H1 (cell line): Measurements from ENCODE around the gene DHDH. TPM values are rescaled to one million over a fixed set of nuclear protein-coding genes. Genes with fewer than 3 reads are reported as not detected.

Experiments used
- CTCF ChIA-PET: fragments of 300-600 bp; sonication (Branson Sonifier 250); formaldehyde crosslinking; loops from one replicate; lab custom pipeline; 2021; ENCODE audit not compliant: partially characterized antibody; lab: Charles Lee
- POLR2A ChIA-PET: fragments of 300-600 bp; sonication (Branson Sonifier 250); formaldehyde crosslinking; loops from one replicate; lab custom pipeline; 2021; ENCODE audit warnings: inconsistent platforms; ENCODE audit not compliant: partially characterized antibody; lab: Charles Lee
- DNase-seq, 2 experiments: peaks; one replicate each; pipeline versions ENCODE4 v3.0.0 to v3.0.0-alpha.2; 2010 to 2022; ENCODE audit warnings: low spot score in 2 of 2, low read depth in 1 of 2, mixed read lengths in 1 of 2
- FAIRE-seq: peaks from 2 replicates; lab custom pipeline; 2011; peaks lifted over from hg19 to GRCh38; lab: Jason Lieb, UNC
- H2AFZ ChIP-seq: 2 replicates; pipeline ENCODE4 v1.8.1; 2012; ENCODE audit warnings: low read length, inconsistent platforms
- H2AK5ac ChIP-seq: 2 replicates; pipeline ENCODE4 v1.6.1; 2013; ENCODE audit warnings: low read depth, low read length
- H2BK120ac ChIP-seq: replicated peaks from 2 replicates; pipeline ENCODE3; 2013; ENCODE audit warnings: low read depth, low read length, inconsistent platforms
- H2BK12ac ChIP-seq: 2 replicates; pipeline ENCODE4 v1.6.1; 2013; ENCODE audit warnings: low read depth, low read length
- H2BK15ac ChIP-seq: 2 replicates; pipeline ENCODE4 v1.6.1; 2013; ENCODE audit warnings: low read length
- H2BK20ac ChIP-seq: 2 replicates; pipeline ENCODE4 v1.6.1; 2013; ENCODE audit warnings: low read length
- H2BK5ac ChIP-seq: 2 replicates; pipeline ENCODE4 v1.6.1; 2013; ENCODE audit warnings: low read depth, low read length
- H3K14ac ChIP-seq: 2 replicates; pipeline ENCODE4 v1.6.1; 2013; ENCODE audit warnings: inconsistent platforms; ENCODE audit not compliant: insufficient read length
- H3K18ac ChIP-seq: 2 replicates; pipeline ENCODE4 v1.6.1; 2013; ENCODE audit warnings: low read length; ENCODE audit errors: extremely low read depth
- H3K23ac ChIP-seq: 2 replicates; pipeline ENCODE4 v1.6.1; 2013; ENCODE audit warnings: inconsistent platforms; ENCODE audit not compliant: insufficient read length
- H3K23me2 ChIP-seq: 2 replicates; pipeline ENCODE4 v1.6.1; 2013; ENCODE audit warnings: low read depth, low read length
- H3K27ac ChIP-seq: 2 replicates; pipeline ENCODE4 v1.6.1; 2011; ENCODE audit warnings: low read depth, low read length, inconsistent platforms
- H3K27me3 ChIP-seq, 4 experiments: replicated peaks in 1 of 4; 1 replicate in 1 of 4; 2 replicates in 3 of 4; pipeline versions ENCODE4 v1.6.1 to v1.8.1; 2011 to 2013; ENCODE audit warnings: low read length in 3 of 4, mild to moderate bottlenecking in 3 of 4, inconsistent platforms in 2 of 4, mixed read lengths in 2 of 4, moderate library complexity in 1 of 4; ENCODE audit not compliant: control insufficient read depth in 3 of 4, insufficient read depth in 3 of 4; ENCODE audit errors: extremely low read depth in 1 of 4
- H3K36me3 ChIP-seq, 4 experiments: 2 replicates each; pipeline versions ENCODE4 v1.6.1 to v1.8.1; 2011 to 2013; ENCODE audit warnings: mild to moderate bottlenecking in 4 of 4, low read length in 3 of 4, moderate library complexity in 2 of 4, control low read depth in 1 of 4, inconsistent platforms in 1 of 4; ENCODE audit not compliant: insufficient read depth in 4 of 4, control insufficient read depth in 2 of 4
- H3K4ac ChIP-seq: replicated peaks from 2 replicates; pipeline ENCODE3; 2013; ENCODE audit warnings: low read length, low read depth, mixed read lengths, inconsistent platforms; ENCODE audit not compliant: insufficient read length
- H3K4me1 ChIP-seq, 4 experiments: replicated peaks in 1 of 4; 1 replicate in 1 of 4; 2 replicates in 3 of 4; pipeline versions ENCODE4 v1.6.1 to v1.8.1; 2011 to 2013; ENCODE audit warnings: low read length in 3 of 4, inconsistent platforms in 2 of 4, mixed read lengths in 1 of 4; ENCODE audit not compliant: insufficient read depth in 4 of 4, control insufficient read depth in 3 of 4
- H3K4me2 ChIP-seq, 2 experiments: 2 replicates each; pipeline versions ENCODE4 v1.6.1 to v1.8.1; 2011 to 2013; ENCODE audit warnings: low read depth in 2 of 2, low read length in 2 of 2, control low read depth in 1 of 2, inconsistent platforms in 1 of 2, mild to moderate bottlenecking in 1 of 2; ENCODE audit not compliant: insufficient read depth in 1 of 2
- H3K4me3 ChIP-seq, 4 experiments: fragments of 200-600, 300-600 bp in 1 of 4; sonication (generic), shearing (Covaris generic), sonication (Bioruptor Twin) in 1 of 4; 2 replicates each; pipeline versions ENCODE4 v1.5.1 to v1.8.1; 2011 to 2016; ENCODE audit warnings: low read length in 4 of 4, low read depth in 3 of 4, control low read depth in 2 of 4, inconsistent platforms in 2 of 4, mild to moderate bottlenecking in 2 of 4, mixed read lengths in 1 of 4, moderate library complexity in 1 of 4; ENCODE audit not compliant: insufficient read depth in 2 of 4; ENCODE audit errors: extremely low read depth in 1 of 4
- H3K56ac ChIP-seq: replicated peaks from 2 replicates; pipeline ENCODE3; 2013; ENCODE audit warnings: low read depth, mild to moderate bottlenecking, mixed read lengths, low read length, inconsistent platforms; ENCODE audit not compliant: insufficient read length
- H3K79me1 ChIP-seq: 2 replicates; pipeline ENCODE4 v1.6.1; 2013; ENCODE audit warnings: low read depth, low read length, control low read depth
- H3K79me2 ChIP-seq, 2 experiments: 2 replicates each; pipeline versions ENCODE4 v1.6.1 to v1.8.1; 2012 to 2013; ENCODE audit warnings: low read length in 2 of 2, mild to moderate bottlenecking in 2 of 2, inconsistent platforms in 1 of 2; ENCODE audit not compliant: insufficient read depth in 2 of 2, control insufficient read depth in 1 of 2
- H3K9ac ChIP-seq, 4 experiments: replicated peaks in 1 of 4; 1 replicate in 1 of 4; 2 replicates in 3 of 4; pipeline versions ENCODE4 v1.6.1 to v1.8.1; 2011 to 2013; ENCODE audit warnings: low read depth in 3 of 4, low read length in 3 of 4, control low read depth in 2 of 4, mild to moderate bottlenecking in 2 of 4, moderate library complexity in 2 of 4, inconsistent platforms in 1 of 4; ENCODE audit errors: extremely low read depth in 1 of 4
- H3K9me3 ChIP-seq, 2 experiments: 2 replicates each; pipeline versions ENCODE4 v1.6.1 to v1.8.1; 2012 to 2013; ENCODE audit warnings: mild to moderate bottlenecking in 2 of 2, moderate library complexity in 2 of 2, control low read depth in 1 of 2, inconsistent platforms in 1 of 2, low read depth in 1 of 2, low read length in 1 of 2, mixed read lengths in 1 of 2; ENCODE audit not compliant: insufficient read depth in 2 of 2
- H4K20me1 ChIP-seq, 2 experiments: replicated peaks in 1 of 2; 2 replicates each; pipeline versions ENCODE3 to v1.8.1; 2011 to 2013; ENCODE audit warnings: inconsistent platforms in 2 of 2, low read length in 2 of 2, mild to moderate bottlenecking in 1 of 2; ENCODE audit not compliant: insufficient read depth in 2 of 2, control insufficient read depth in 1 of 2
- H4K5ac ChIP-seq: 2 replicates; pipeline ENCODE4 v1.6.1; 2013; ENCODE audit warnings: low read length, low read depth, mixed read lengths, inconsistent platforms; ENCODE audit not compliant: insufficient read length
- H4K8ac ChIP-seq: 2 replicates; pipeline ENCODE4 v1.8.0; 2013; ENCODE audit warnings: mild to moderate bottlenecking, moderate library complexity, low read length, inconsistent platforms; ENCODE audit not compliant: insufficient read depth; ENCODE audit errors: extremely low read depth
- H4K91ac ChIP-seq: replicated peaks from 2 replicates; pipeline ENCODE3; 2013; ENCODE audit warnings: low read length, mixed read lengths, inconsistent platforms; ENCODE audit not compliant: insufficient read length
- ATF2 ChIP-seq: IDR thresholded peaks from 2 replicates; pipeline ENCODE4 v1.6.1; 2012; ENCODE audit warnings: low read length, inconsistent platforms
- CREB1 ChIP-seq: IDR thresholded peaks from 2 replicates; pipeline ENCODE4 v1.6.1; 2012; ENCODE audit warnings: inconsistent platforms
- FOSL1 ChIP-seq: IDR thresholded peaks from 2 replicates; pipeline ENCODE4 v1.6.1; 2011; ENCODE audit warnings: mild to moderate bottlenecking, low read depth, low read length, moderate library complexity; ENCODE audit not compliant: insufficient read depth
- KDM5A ChIP-seq: fragments of 200-600 bp; IDR thresholded peaks from 2 replicates; pipeline ENCODE4 v1.7.1; 2012; ENCODE audit warnings: mild to moderate bottlenecking, low read length, inconsistent platforms, mixed read lengths
- POLR2A ChIP-seq, 2 experiments: IDR thresholded peaks; 1 replicate in 1 of 2; 2 replicates in 1 of 2; pipeline ENCODE4 v1.6.1; 2011; ENCODE audit warnings: low read depth in 2 of 2, low read length in 2 of 2, mild to moderate bottlenecking in 2 of 2; ENCODE audit errors: control extremely low read depth in 1 of 2
- POLR2AphosphoS5 ChIP-seq: IDR thresholded peaks from 2 replicates; pipeline ENCODE4 v1.6.1; 2011; ENCODE audit warnings: low read depth, low read length
- SP4 ChIP-seq: IDR thresholded peaks from 2 replicates; pipeline ENCODE4 v1.6.1; 2012; ENCODE audit warnings: low read length, inconsistent platforms
- WGBS, 2 experiments: shearing (Covaris generic) in 1 of 2; methylation state at CpG; one replicate each; pipeline versions ENCODE4 v1.1.6 to v1.1.7; 2013 to 2015; ENCODE audit warnings: low lambda C conversion rate in 2 of 2, mixed read lengths in 2 of 2, inconsistent platforms in 1 of 2, low coverage in 1 of 2, missing lambda C conversion rate in 1 of 2; ENCODE audit not compliant: insufficient replicate concordance in 2 of 2, insufficient coverage in 1 of 2, insufficient read length in 1 of 2; ENCODE audit errors: extremely low coverage in 1 of 2, missing lambda C conversion rate in 1 of 2; 5-methylcytosine and 5-hydroxymethylcytosine counted together
- polyA plus RNA-seq, 7 experiments: library from polyadenylated mRNA; depleted of rRNA in 3 of 7; stranded (reverse) in 5 of 7; unstranded in 2 of 7; fragments of >200 nt in 5 of 7; fragments of 200-250 nt in 2 of 7; gene quantifications; 1 replicate in 5 of 7; 2 replicates in 1 of 7; 4 replicates in 1 of 7; pipeline versions ENCODE4 v1.2.1 to v1.2.3, GENCODE V29; 2011 to 2013; ENCODE audit warnings: missing spikeins in 2 of 7, mixed read lengths in 2 of 7
- total RNA-seq: library from RNA; stranded (reverse); fragmentation: NEBNext Ultra II Directional; extraction: Animal tissue kit (Norgen Biotek cat#: 25700); gene quantifications from 2 replicates; pipeline ENCODE4 v1.2.1, GENCODE V29; 2021

The DHDH gene
- total and polyA plus RNA-seq, 2 of the 8 experiments (the other 6 are each of a cell fraction or from before 2014, with no cell fraction given): 2.2 to 2.8 TPM

DNA sequence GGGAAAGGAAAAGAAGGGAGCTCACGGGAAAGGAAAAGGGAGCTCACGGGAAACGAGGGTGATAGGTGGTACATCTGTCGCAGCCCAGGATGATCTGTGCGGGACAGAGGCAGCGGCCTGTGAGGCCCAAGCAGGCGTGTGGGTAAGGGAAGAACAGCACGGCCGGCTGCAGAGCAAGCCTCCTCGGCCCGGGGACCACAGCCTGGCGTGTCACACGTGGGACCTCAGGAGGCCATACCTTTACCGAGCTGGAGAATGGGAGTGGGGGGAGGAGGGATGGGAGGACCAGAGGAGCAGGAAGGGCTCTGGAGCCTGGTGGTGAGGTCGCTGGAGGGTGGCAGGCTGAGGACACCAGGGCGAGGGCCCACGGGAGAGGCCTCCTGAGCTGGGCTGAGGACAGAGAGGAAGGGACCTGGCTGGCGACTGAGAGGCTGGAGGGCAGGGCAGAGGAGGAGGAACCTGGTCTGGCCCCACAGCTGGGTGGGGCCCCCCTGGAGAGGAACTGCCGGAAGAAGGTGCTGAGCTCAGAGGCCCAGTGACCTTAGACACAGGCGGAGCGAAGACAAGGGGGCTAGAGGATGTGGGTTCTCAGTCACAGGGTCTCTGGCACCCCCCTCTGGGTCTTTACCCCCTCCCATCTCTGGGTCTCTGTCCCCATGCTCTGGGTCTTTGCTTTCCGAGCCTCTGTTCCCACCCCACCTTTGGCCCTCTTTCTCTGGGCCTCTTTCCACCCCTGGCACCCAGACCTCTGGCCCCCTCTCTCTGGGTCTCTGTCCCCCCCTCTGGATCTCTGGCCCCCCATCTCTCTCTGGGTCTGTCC lies 28.7 kb downstream of the DHDH start:
- no peak overlapping the region for H2AK5ac ChIP-seq
- TF ChIP-seq FOSL1 (no peak), SP4 (no peak), ATF2 (peak; percentile 67; the same call in 1 of the 2 replicates), CREB1 (no peak), KDM5A (no peak), POLR2AphosphoS5 (peak; percentile 72), POLR2A (IDR thresholded peaks at IDR 0.05; ENCODE audit: control extremely low read depth in 1 of 2, low read depth in 2 of 2, low read length in 2 of 2) (peak; percentile 34 to 91)
- TF ChIP-seq, all 59 proteins: peak for 3
- Histone ChIP-seq H3K79me1 (peaks cover 5% of the 10 kb centered on the region), H3K79me2 (peaks cover 0 to 13% of the 10 kb centered on the region in 2 experiments; a peak in 2 of 4 replicates), H3K4me3 (no peak overlapping the region), H4K20me1 (peaks cover 3 to 15% of the 10 kb centered on the region in 2 experiments), H3K4ac (no peak overlapping the region), H3K4me1 (peaks cover 4 to 17% (median 12%) of the 10 kb centered on the region in 4 experiments), H4K5ac (no peak overlapping the region), H3K9me3 (no peaks in the 10 kb centered on the region), H3K9ac (0 out of 7 replicates have a peak overlapping the region, but pooled peaks of 1 of the 4 experiments have one; percentile 15), H2BK12ac (0 out of 2 replicates have a peak overlapping the region, but pooled peaks have one; percentile 39), H3K18ac (peak overlapping the region; percentile 48), H2BK120ac (no peak overlapping the region), H3K56ac (no peak overlapping the region), H3K23me2 (peaks cover 17% of the 10 kb centered on the region; the same call in 1 of the 2 replicates), H3K27me3 (no peaks in the 10 kb centered on the region), H3K36me3 (peaks cover 0 to 26% (median 14%) of the 10 kb centered on the region in 4 experiments; a peak in 5 of 8 replicates), H2BK20ac (no peak overlapping the region), H3K4me2 (no peak overlapping the region; a peak in 2 of 4 replicates), H2BK15ac (no peak overlapping the region), H3K14ac (no peak overlapping the region), H2AFZ (no peak overlapping the region), H2BK5ac (peak overlapping the region; percentile 75), H3K23ac (no peak overlapping the region), H4K91ac (no peak overlapping the region), H4K8ac (peak overlapping the region; percentile 64), H3K27ac (peak overlapping the region; percentile 44; the same call in 1 of the 2 replicates)
- DNase-seq: peak in 1 of 2 experiments; percentile 62
- CTCF ChIA-PET: interaction anchor here (0.7 to 1.9 kb wide), 6 partner anchors 8 to 174 kb away, joined by 3 to 10 read pairs (median 6); no protein-coding TSS in a partner anchor
- FAIRE-seq: no peak
- WGBS, 2 experiments: 79% methylated on average over 21 of the region's 22 CpGs; no CpG with 5 or more reads in 1 of the 2 experiments
- POLR2A ChIA-PET: interaction anchor here (0.6 to 2.1 kb wide), 16 partner anchors 8 to 178 kb away, joined by 3 to 19 read pairs (median 4); partner anchors contain the start of gene RUVBL2
